ENCODE data around the gene DHX29. TPM values are rescaled to one million over a fixed set of nuclear protein-coding genes. Genes with fewer than 3 reads are reported as not detected.

Gene DHX29
- total RNA-seq, 3 donors from 2014 or later, result 28.3 to 40.1 (median 31.1) TPM

DNA sequence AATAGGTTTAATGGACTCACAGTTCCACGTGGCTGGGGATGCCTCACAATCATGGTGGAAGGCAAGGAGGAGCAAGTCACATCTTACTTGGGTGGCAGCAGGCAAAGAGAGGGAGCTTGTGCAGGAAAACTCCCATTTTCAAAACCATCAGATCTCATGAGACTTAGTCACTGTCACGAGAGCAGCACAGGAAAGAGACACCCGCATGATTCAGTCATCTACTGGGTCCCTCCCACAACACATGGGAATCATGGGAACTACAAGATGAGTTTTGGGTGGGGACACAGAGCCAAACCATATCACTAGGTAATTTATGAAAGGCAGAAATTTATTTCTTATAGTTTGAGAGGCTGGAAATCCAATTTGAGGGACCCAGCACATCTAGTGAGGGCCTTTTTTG lies 40.3 kb upstream of the DHX29 start:
- H3K9me3 ChIP-seq, result no peaks in the 10 kb centered on the region
- no peak overlapping the region for H3K27ac ChIP-seq
- DNase-seq (ENCODE audit: low spot score in 2 of 2), result no peak
- H3K4me1 ChIP-seq, result no peaks in the 10 kb centered on the region
- intact Hi-C loops (cut with DNase I; ENCODE audit: low total_unique reads), result no loop called here
- TF ChIP-seq POLR2A (IDR thresholded peaks at IDR 0.05) (no peak), POLR2AphosphoS5 (IDR thresholded peaks at IDR 0.05) (no peak)
- TF ChIP-seq, protein P1, sequence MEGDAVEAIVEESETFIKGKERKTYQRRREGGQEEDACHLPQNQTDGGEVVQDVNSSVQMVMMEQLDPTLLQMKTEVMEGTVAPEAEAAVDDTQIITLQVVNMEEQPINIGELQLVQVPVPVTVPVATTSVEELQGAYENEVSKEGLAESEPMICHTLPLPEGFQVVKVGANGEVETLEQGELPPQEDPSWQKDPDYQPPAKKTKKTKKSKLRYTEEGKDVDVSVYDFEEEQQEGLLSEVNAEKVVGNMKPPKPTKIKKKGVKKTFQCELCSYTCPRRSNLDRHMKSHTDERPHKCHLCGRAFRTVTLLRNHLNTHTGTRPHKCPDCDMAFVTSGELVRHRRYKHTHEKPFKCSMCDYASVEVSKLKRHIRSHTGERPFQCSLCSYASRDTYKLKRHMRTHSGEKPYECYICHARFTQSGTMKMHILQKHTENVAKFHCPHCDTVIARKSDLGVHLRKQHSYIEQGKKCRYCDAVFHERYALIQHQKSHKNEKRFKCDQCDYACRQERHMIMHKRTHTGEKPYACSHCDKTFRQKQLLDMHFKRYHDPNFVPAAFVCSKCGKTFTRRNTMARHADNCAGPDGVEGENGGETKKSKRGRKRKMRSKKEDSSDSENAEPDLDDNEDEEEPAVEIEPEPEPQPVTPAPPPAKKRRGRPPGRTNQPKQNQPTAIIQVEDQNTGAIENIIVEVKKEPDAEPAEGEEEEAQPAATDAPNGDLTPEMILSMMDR (IDR thresholded peaks at IDR 0.05), result no peak
- H3K36me3 ChIP-seq, result no peaks in the 10 kb centered on the region
- no peak overlapping the region for H3K4me3 ChIP-seq
- no peaks in the 10 kb centered on the region for H3K27me3 ChIP-seq

DNA sequence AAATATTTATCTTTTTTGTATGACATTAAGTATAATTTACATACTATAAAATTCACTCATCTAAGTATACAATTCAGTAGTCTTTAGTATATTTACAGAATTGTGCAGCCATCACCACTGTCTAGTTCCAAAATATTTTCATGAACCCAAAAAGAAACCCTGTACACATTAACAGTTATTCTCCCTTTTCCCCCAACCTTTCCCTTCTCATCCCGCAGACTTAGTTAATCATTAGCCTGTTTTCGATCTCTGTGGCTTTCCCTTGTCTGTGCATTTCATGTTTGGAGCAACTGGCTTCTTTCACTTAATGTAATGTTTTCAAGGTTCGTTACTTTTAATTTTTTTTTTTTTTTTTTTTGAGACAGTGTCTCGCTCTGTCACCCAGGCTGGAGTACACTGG lies 37.8 kb upstream of the DHX29 start:
- no peaks in the 10 kb centered on the region for H3K36me3 ChIP-seq

DNA sequence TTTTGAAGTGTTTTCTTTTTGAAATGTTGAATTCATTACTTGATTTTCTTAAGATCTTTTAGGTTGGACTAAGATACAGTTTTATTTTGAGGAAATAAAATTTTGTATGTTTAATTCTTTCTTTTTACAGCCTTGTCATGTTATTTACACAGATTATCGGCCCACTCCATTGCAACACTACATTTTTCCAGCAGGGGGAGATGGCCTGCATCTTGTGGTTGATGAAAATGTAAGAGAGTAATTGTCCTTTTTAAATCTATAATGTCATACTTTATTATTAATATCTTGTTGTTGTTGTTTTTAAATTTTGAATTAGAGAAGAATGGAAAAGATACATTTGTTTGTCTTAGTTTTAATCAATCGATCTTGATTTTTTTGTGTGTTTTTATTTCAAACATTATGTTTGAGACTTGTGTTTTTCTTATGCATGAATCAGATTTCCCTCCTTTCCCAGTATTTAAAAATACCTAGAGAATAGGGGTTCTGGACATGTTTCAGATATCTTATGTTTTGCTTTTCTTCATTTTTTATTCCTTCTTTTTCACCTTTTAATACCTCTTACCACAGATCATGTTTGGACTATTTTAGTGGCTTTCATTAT lies 37.0 kb upstream of the DHX29 start:
- Histone ChIP-seq H3K4me1 (no peaks in the 10 kb centered on the region), H3K4me3 (no peak overlapping the region), H3K9me3 (no peaks in the 10 kb centered on the region), H3K27me3 (no peaks in the 10 kb centered on the region), H3K36me3 (no peaks in the 10 kb centered on the region), H3K27ac (no peak overlapping the region)
- peak in 1 of 2 donors; percentile 70 for DNase-seq (ENCODE audit: low spot score in 2 of 2)
- intact Hi-C loops (cut with DNase I; ENCODE audit: low total_unique reads), result no loop called here
- no peak for TF ChIP-seq POLR2AphosphoS5 (IDR thresholded peaks at IDR 0.05)
- TF ChIP-seq, protein P1 (IDR thresholded peaks at IDR 0.05), result peak; percentile 75 to 86 (median 82)

More for the DNA sequence above, 37.8 kb upstream of the DHX29 start:
- DNase-seq (ENCODE audit: low spot score in 2 of 2), result no peak
- H3K4me1 ChIP-seq, result no peaks in the 10 kb centered on the region
- no peak overlapping the region for H3K27ac ChIP-seq
- intact Hi-C loops (cut with DNase I; ENCODE audit: low total_unique reads), result no loop called here
- no peak overlapping the region for H3K4me3 ChIP-seq
- TF ChIP-seq POLR2A (IDR thresholded peaks at IDR 0.05) (no peak), POLR2AphosphoS5 (IDR thresholded peaks at IDR 0.05) (no peak)
- TF ChIP-seq, protein P1 (IDR thresholded peaks at IDR 0.05), result no peak
- H3K9me3 ChIP-seq, result no peaks in the 10 kb centered on the region
- H3K27me3 ChIP-seq, result no peaks in the 10 kb centered on the region

DNA sequence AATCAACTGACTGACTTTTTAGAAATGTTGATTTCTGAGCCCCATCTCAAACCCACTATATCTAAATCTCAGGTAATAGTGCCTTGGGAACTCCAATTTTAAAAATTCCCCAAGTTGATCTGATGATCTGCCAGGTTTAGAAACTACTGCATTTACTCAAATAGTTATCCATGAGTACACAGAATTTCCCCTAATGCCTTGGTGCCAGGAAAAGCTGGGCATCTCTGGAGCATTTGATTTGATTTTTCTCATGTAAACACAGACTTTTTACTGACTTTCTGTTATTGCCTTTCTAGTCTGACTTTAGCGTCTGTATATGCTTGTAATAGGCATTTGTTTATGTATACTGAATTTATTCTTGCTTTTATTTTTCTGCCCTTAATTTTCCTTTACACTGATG lies 36.1 kb upstream of the DHX29 start:
- H3K36me3 ChIP-seq, result no peaks in the 10 kb centered on the region
- H3K27me3 ChIP-seq, result no peaks in the 10 kb centered on the region
- TF ChIP-seq, protein P1 (IDR thresholded peaks at IDR 0.05), result no peak
- no peak for TF ChIP-seq POLR2AphosphoS5 (IDR thresholded peaks at IDR 0.05)
- TF ChIP-seq POLR2A (IDR thresholded peaks at IDR 0.05), result no peak
- H3K27ac ChIP-seq, result no peak overlapping the region
- no peaks in the 10 kb centered on the region for H3K9me3 ChIP-seq
- no peak overlapping the region for H3K4me3 ChIP-seq
- no peaks in the 10 kb centered on the region for H3K4me1 ChIP-seq
- intact Hi-C loops (cut with DNase I; ENCODE audit: low total_unique reads), result no loop called here
- DNase-seq (ENCODE audit: low spot score in 2 of 2), result no peak

DNA sequence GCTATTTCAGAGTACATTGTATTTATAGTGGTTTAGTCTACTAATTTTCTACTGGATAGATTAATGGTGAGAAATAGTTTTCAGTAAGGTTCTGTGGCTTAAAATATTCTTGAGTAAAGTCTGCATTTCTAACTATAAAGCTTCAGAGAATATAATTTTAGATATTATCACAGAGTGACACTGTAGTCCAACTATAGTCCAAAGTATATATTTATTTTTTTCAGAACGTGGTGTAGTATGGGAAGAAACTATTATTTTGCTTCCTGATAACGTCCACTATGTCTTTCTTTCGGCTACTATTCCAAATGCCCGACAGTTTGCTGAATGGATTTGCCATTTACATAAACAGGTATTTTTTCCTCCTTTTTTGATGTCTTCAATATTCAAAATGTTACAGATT lies 35.6 kb upstream of the DHX29 start:
- Histone ChIP-seq H3K4me1 (no peaks in the 10 kb centered on the region), H3K9me3 (no peaks in the 10 kb centered on the region), H3K27ac (no peak overlapping the region), H3K27me3 (no peaks in the 10 kb centered on the region), H3K36me3 (no peaks in the 10 kb centered on the region), H3K4me3 (no peak overlapping the region)
- intact Hi-C loops (cut with DNase I; ENCODE audit: low total_unique reads), result no loop called here
- no peak for TF ChIP-seq POLR2AphosphoS5 (IDR thresholded peaks at IDR 0.05)
- TF ChIP-seq, protein P1 (IDR thresholded peaks at IDR 0.05), result no peak
- no peak for TF ChIP-seq POLR2A (IDR thresholded peaks at IDR 0.05)
- no peak for DNase-seq (ENCODE audit: low spot score in 2 of 2)
